Stimulated activated CD8-positive, alpha-beta memory T cell treated with anti-CD3 and anti-CD28 coated beads, Interleukin-7, amount 100 ng/mL, for 24 hours (primary cell): Measurements from ENCODE around the gene LGMN.
"Not testable (repeated sequence)": the region's sequence is repeated elsewhere in the genome, so short reads cannot be mapped to it uniquely, and the experiment has no call there.

Experiments
- DNase-seq: peaks from one replicate; pipeline ENCODE4 v3.0.0-alpha.2; 2020; ENCODE audit warnings: low read depth

LGMN gene

DNA sequence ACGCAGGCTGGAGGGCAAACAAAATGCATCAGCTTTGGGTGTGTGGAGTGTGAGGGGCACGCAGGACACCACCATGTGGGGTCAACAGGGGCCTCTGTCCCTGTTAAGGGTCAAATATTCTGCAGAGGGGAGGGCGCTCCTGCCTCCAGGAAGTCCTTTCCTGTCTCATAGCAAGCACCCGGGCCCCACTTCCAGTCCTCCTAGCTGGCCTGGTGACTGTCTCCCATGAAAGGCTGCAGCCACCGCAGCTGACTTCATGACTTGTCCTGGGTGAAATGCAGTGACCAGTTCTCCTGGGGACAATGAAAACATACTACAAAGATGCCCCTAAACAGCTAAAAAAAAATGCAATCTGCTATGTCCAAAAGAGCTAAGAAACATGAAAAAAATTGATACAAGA lies 53.6 kb downstream of the LGMN start:
- no peak for DNase-seq

- DNase-seq = no peak
Observed at GRCh38 chr14:92693998-92694795, 54.2 kb downstream of the LGMN start.

GRCh38 chr14:92692822-92693226 lies 55.6 kb downstream of the LGMN start:
- no peak for DNase-seq

GRCh38 chr14:92690171-92691011 lies 58.0 kb downstream of the LGMN start:
- DNase-seq = no peak

DNA sequence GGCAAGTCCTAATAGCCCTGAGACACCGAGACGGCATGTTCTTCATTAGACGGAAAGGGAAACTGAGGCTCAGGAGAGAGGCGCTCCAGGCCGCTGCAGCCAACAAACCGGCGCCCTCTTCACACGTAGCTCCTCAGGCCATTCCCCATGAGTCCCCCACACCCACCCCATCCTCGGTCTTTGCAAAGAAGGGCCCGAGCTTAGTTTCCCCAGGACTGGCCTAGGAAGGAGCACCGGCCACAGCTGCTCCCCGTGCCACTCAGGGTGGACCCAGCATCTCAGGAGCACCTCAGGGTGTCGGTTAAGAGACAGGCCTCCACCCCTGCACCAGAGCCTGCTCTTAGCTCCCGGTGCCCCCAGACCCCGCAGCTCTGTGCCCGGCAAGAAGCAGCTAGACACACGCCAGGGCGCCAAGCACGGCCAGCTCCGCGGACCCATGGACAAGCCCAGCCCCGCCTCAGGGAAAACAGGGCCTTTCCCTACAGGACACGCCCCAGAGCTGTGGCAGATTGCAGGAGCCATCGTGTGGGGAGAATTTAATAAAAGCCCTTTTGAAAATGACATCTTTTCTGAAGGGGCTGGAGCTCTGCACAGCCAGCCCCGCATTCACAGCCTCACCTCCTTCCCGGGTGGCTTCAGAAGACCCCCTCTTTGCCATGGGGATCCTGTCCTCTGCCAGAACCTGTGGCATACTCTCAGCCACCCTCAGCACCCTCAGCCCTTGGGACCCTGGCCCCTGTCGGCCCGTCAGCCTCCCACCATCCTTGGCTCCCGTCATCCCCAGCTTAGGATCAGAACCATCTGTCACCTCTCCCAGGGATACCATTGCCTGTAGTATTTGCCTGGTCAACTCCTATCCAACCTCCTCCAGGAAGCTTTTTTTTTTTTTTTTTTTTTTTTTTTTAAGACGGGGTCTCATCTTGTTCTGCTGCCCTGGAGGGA lies 59.7 kb downstream of the LGMN start:
- no peak for DNase-seq

GRCh38 chr14:92687681-92688433 lies 60.6 kb downstream of the LGMN start:
- DNase-seq = no peak

DNA sequence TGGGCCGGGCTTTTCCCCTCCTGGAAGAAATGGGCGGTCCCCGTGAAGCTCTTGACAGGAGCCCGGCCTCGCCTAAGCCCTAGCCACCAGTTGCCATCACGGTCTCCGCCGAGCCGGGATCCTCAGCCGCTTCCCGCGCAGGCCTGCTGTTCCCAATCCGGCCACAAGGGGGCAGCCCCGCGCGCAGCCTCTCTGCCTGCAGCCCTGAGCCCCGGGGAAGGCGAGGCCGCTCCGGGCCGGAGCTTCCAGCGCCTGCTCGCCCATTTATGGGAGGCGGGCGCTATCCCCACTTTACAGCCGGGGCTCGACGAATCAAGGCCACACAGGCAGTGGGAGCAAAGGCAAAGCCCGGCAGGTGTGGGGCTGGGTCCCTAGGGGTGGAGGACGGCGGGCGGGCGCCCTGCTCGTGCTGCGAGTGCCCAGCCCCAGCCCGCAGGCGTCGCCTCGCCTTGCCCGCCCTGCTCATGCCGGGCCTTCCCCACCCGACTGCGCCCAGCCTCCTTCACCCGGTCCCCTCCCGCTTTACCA lies 61.5 kb downstream of the LGMN start:
- peak; percentile 27 for DNase-seq

DNA sequence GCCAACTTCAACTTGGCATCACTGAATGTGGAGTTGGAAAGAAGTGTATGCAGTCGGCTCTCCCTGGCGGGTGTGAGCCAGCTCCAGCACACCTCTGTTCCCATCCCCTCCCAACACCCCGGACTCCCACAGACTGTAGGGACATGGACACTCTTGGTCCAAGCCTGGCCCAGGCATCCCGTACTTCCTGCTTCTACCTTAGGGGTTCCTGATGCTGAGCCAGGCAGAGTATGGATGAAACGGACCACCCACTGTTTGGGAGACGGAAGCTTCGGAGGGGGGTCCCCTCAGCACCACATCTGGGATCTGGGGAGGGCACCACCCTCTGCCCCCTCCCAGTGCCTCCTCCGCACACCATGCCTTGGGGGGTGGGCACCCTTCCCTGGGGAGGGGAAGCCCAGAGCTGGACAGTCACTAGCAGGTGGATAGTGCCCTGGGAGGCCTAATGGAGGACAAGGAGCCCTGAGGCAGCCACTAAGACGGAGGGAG lies 62.0 kb downstream of the LGMN start:
- no peak for DNase-seq

DNA sequence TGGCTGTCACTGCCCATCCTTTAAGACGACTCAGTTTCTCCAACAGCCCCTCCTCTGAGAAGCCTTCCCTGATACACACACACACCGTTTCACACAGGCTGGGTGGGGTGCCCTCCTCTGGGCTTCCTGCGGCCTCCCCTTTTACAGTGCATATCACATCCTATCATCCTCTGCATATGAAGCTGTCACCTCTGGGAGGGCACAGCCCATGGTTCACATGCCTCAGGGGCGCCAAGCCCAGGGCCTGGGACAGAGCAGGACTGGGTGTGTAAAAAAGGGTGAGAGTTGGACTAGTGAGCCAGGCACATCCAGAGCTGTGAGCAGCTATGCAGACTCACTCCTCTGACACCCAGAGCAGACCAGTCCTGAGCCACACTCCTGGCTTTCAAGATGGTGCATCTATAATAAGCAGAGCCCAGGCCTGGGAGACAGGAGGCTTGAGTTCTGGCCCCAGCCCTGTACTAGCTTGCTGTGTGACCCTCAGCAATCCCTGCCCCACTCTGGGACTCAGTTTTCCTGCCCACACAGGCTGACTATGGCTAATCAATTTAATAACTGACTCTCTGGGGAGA lies 62.6 kb downstream of the LGMN start:
- no peak for DNase-seq

DNA sequence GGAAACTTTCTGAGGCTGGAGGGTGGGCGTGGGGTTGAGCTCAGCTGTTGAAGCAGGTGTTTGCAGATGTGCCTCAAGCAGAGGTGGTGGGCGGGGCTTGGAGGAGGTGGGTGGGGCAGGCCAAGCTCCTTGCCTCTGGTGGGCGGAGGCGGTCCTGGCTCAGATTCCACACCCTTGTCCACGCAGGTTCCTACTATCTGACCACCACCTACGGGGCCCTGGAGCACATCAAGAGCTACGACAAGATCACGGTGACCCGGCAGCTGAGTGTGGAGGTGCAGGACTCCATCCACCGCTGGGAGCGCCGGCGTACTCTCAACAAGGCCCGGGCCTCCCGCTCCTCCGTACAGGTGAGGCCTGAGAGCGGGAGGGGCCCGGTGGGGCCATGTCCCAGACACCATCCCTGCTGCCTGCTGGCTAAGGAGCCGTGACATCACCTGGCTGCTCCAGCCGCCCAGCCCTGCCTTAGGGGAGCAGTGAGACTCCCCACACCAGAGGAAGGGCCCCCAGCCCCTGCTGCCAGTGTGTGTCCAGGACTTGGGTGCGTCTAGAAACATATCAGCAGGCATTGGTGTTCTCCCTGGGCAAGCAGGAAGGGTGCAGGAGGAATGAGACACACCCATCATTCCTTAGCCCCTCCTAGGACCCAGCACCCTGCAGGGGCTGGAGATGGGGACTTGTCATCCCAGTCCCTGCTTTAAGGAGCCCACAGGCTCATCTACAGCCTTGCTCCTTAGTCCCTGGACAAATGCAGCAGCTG lies 63.4 kb downstream of the LGMN start:
- no peak for DNase-seq

GRCh38 chr14:92683041-92683440 lies 65.4 kb downstream of the LGMN start:
- DNase-seq = no peak

GRCh38 chr14:92680781-92681650 lies 67.4 kb downstream of the LGMN start:
- DNase-seq = peak; percentile 51

GRCh38 chr14:92680330-92680729 lies 68.1 kb downstream of the LGMN start:
- not testable (repeated sequence) for DNase-seq

DNA sequence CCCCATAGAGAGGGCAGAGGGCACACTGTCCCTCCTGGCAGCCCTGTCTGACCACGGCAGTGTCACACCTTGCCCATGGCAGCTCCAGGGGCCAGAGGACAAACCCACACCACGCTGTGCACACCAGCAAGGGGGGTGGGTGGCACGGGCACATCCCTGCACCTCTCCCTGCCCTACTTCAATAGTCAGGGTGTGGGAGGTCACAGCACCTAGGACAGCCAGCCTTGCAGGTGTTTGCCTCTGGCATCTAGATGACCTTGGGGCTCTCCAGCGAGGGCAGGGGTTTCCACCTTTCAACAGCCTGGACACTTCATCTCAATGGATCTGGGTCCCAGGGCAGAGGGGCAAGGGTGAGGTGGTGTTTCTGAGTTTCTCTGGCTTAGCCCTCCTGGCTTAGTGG lies 69.2 kb downstream of the LGMN start:
- DNase-seq = no peak

DNA sequence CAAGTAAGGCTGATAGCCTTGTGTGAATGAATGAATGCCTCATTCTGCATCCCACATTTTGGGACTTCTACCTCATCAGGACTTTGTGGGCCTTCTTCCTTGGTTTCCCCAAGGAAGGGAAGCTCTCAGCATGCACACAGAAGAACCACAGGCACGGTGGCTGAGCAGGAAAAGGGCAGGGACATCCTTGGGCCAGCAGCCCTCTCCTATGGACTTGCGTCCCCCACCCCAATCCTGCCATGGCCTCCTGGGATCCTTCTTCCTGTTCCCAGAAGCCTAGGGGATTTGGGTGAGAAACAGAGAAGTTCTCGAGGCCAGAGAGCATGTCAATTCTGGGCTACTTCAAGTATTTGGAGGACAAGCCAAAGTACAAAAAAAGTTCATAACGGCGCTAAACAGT lies 69.7 kb downstream of the LGMN start:
- DNase-seq = no peak

GRCh38 chr14:92677955-92678354 lies 70.5 kb downstream of the LGMN start:
- DNase-seq = no peak

GRCh38 chr14:92677087-92677668 lies 71.2 kb downstream of the LGMN start:
- peak; percentile 43 for DNase-seq

DNA sequence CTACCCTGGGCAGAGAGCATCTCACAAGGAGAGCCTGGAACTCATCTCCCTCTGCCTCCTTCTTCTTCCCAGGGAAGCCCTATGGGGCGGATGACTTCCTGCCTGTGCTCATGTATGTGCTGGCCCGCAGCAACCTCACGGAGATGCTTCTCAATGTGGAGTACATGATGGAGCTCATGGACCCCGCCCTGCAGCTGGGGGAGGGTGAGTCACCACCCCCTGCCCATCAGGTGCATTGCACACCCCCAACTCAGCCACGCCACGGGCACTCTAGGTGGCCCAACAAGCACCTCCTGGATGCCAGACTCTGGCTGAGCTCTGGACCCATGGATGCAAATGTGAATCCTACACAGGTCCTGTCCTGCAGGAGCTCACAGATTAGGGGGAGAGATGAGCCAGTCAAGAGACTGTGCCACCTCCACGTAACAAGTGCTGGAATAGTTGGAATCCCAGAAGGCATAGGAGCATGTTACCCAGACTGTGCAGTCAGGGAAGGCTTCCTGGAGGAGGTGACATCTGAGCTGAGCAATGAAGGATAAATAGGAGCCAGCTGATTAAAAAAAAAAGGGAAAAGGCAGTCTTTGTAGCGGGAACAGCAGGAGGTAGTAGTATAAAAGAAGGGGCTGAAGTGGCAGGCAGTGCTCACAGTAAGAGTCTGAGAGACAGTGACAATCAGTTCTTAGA lies 71.9 kb downstream of the LGMN start:
- no peak for DNase-seq
